H1 (cell line): ENCODE measurements around the gene SPIRE2. TPM values are rescaled to one million over a fixed set of nuclear protein-coding genes. Genes with fewer than 3 reads are reported as not detected.

ENCODE experiments used
- CTCF ChIA-PET: fragments of 300-600 bp; sonication (Branson Sonifier 250); formaldehyde crosslinking; loops from one replicate; lab custom pipeline; 2021; ENCODE audit not compliant: partially characterized antibody; lab: Charles Lee
- POLR2A ChIA-PET: fragments of 300-600 bp; sonication (Branson Sonifier 250); formaldehyde crosslinking; loops from one replicate; lab custom pipeline; 2021; ENCODE audit warnings: inconsistent platforms; ENCODE audit not compliant: partially characterized antibody; lab: Charles Lee
- DNase-seq, 2 experiments: peaks; one replicate each; pipeline versions ENCODE4 v3.0.0 to v3.0.0-alpha.2; 2010 to 2022; ENCODE audit warnings: low spot score in 2 of 2, low read depth in 1 of 2, mixed read lengths in 1 of 2
- FAIRE-seq: peaks from 2 replicates; lab custom pipeline; 2011; peaks lifted over from hg19 to GRCh38; lab: Jason Lieb, UNC
- H2AFZ ChIP-seq: 2 replicates; pipeline ENCODE4 v1.8.1; 2012; ENCODE audit warnings: low read length, inconsistent platforms
- H2AK5ac ChIP-seq: 2 replicates; pipeline ENCODE4 v1.6.1; 2013; ENCODE audit warnings: low read depth, low read length
- H2BK120ac ChIP-seq: replicated peaks from 2 replicates; pipeline ENCODE3; 2013; ENCODE audit warnings: low read depth, low read length, inconsistent platforms
- H2BK12ac ChIP-seq: 2 replicates; pipeline ENCODE4 v1.6.1; 2013; ENCODE audit warnings: low read depth, low read length
- H2BK15ac ChIP-seq: 2 replicates; pipeline ENCODE4 v1.6.1; 2013; ENCODE audit warnings: low read length
- H2BK20ac ChIP-seq: 2 replicates; pipeline ENCODE4 v1.6.1; 2013; ENCODE audit warnings: low read length
- H2BK5ac ChIP-seq: 2 replicates; pipeline ENCODE4 v1.6.1; 2013; ENCODE audit warnings: low read depth, low read length
- H3K14ac ChIP-seq: 2 replicates; pipeline ENCODE4 v1.6.1; 2013; ENCODE audit warnings: inconsistent platforms; ENCODE audit not compliant: insufficient read length
- H3K18ac ChIP-seq: 2 replicates; pipeline ENCODE4 v1.6.1; 2013; ENCODE audit warnings: low read length; ENCODE audit errors: extremely low read depth
- H3K23ac ChIP-seq: 2 replicates; pipeline ENCODE4 v1.6.1; 2013; ENCODE audit warnings: inconsistent platforms; ENCODE audit not compliant: insufficient read length
- H3K23me2 ChIP-seq: 2 replicates; pipeline ENCODE4 v1.6.1; 2013; ENCODE audit warnings: low read depth, low read length
- H3K27ac ChIP-seq: 2 replicates; pipeline ENCODE4 v1.6.1; 2011; ENCODE audit warnings: low read depth, low read length, inconsistent platforms
- H3K27me3 ChIP-seq, 4 experiments: replicated peaks in 1 of 4; 1 replicate in 1 of 4; 2 replicates in 3 of 4; pipeline versions ENCODE4 v1.6.1 to v1.8.1; 2011 to 2013; ENCODE audit warnings: low read length in 3 of 4, mild to moderate bottlenecking in 3 of 4, inconsistent platforms in 2 of 4, mixed read lengths in 2 of 4, moderate library complexity in 1 of 4; ENCODE audit not compliant: control insufficient read depth in 3 of 4, insufficient read depth in 3 of 4; ENCODE audit errors: extremely low read depth in 1 of 4
- H3K36me3 ChIP-seq, 4 experiments: 2 replicates each; pipeline versions ENCODE4 v1.6.1 to v1.8.1; 2011 to 2013; ENCODE audit warnings: mild to moderate bottlenecking in 4 of 4, low read length in 3 of 4, moderate library complexity in 2 of 4, control low read depth in 1 of 4, inconsistent platforms in 1 of 4; ENCODE audit not compliant: insufficient read depth in 4 of 4, control insufficient read depth in 2 of 4
- H3K4ac ChIP-seq: replicated peaks from 2 replicates; pipeline ENCODE3; 2013; ENCODE audit warnings: low read length, low read depth, mixed read lengths, inconsistent platforms; ENCODE audit not compliant: insufficient read length
- H3K4me1 ChIP-seq, 4 experiments: replicated peaks in 1 of 4; 1 replicate in 1 of 4; 2 replicates in 3 of 4; pipeline versions ENCODE4 v1.6.1 to v1.8.1; 2011 to 2013; ENCODE audit warnings: low read length in 3 of 4, inconsistent platforms in 2 of 4, mixed read lengths in 1 of 4; ENCODE audit not compliant: insufficient read depth in 4 of 4, control insufficient read depth in 3 of 4
- H3K4me2 ChIP-seq, 2 experiments: 2 replicates each; pipeline versions ENCODE4 v1.6.1 to v1.8.1; 2011 to 2013; ENCODE audit warnings: low read depth in 2 of 2, low read length in 2 of 2, control low read depth in 1 of 2, inconsistent platforms in 1 of 2, mild to moderate bottlenecking in 1 of 2; ENCODE audit not compliant: insufficient read depth in 1 of 2
- H3K4me3 ChIP-seq, 4 experiments: fragments of 200-600, 300-600 bp in 1 of 4; sonication (generic), shearing (Covaris generic), sonication (Bioruptor Twin) in 1 of 4; 2 replicates each; pipeline versions ENCODE4 v1.5.1 to v1.8.1; 2011 to 2016; ENCODE audit warnings: low read length in 4 of 4, low read depth in 3 of 4, control low read depth in 2 of 4, inconsistent platforms in 2 of 4, mild to moderate bottlenecking in 2 of 4, mixed read lengths in 1 of 4, moderate library complexity in 1 of 4; ENCODE audit not compliant: insufficient read depth in 2 of 4; ENCODE audit errors: extremely low read depth in 1 of 4
- H3K56ac ChIP-seq: replicated peaks from 2 replicates; pipeline ENCODE3; 2013; ENCODE audit warnings: low read depth, mild to moderate bottlenecking, mixed read lengths, low read length, inconsistent platforms; ENCODE audit not compliant: insufficient read length
- H3K79me1 ChIP-seq: 2 replicates; pipeline ENCODE4 v1.6.1; 2013; ENCODE audit warnings: low read depth, low read length, control low read depth
- H3K79me2 ChIP-seq, 2 experiments: 2 replicates each; pipeline versions ENCODE4 v1.6.1 to v1.8.1; 2012 to 2013; ENCODE audit warnings: low read length in 2 of 2, mild to moderate bottlenecking in 2 of 2, inconsistent platforms in 1 of 2; ENCODE audit not compliant: insufficient read depth in 2 of 2, control insufficient read depth in 1 of 2
- H3K9ac ChIP-seq, 4 experiments: replicated peaks in 1 of 4; 1 replicate in 1 of 4; 2 replicates in 3 of 4; pipeline versions ENCODE4 v1.6.1 to v1.8.1; 2011 to 2013; ENCODE audit warnings: low read depth in 3 of 4, low read length in 3 of 4, control low read depth in 2 of 4, mild to moderate bottlenecking in 2 of 4, moderate library complexity in 2 of 4, inconsistent platforms in 1 of 4; ENCODE audit errors: extremely low read depth in 1 of 4
- H3K9me3 ChIP-seq, 2 experiments: 2 replicates each; pipeline versions ENCODE4 v1.6.1 to v1.8.1; 2012 to 2013; ENCODE audit warnings: mild to moderate bottlenecking in 2 of 2, moderate library complexity in 2 of 2, control low read depth in 1 of 2, inconsistent platforms in 1 of 2, low read depth in 1 of 2, low read length in 1 of 2, mixed read lengths in 1 of 2; ENCODE audit not compliant: insufficient read depth in 2 of 2
- H4K20me1 ChIP-seq, 2 experiments: replicated peaks in 1 of 2; 2 replicates each; pipeline versions ENCODE3 to v1.8.1; 2011 to 2013; ENCODE audit warnings: inconsistent platforms in 2 of 2, low read length in 2 of 2, mild to moderate bottlenecking in 1 of 2; ENCODE audit not compliant: insufficient read depth in 2 of 2, control insufficient read depth in 1 of 2
- H4K5ac ChIP-seq: 2 replicates; pipeline ENCODE4 v1.6.1; 2013; ENCODE audit warnings: low read length, low read depth, mixed read lengths, inconsistent platforms; ENCODE audit not compliant: insufficient read length
- H4K8ac ChIP-seq: 2 replicates; pipeline ENCODE4 v1.8.0; 2013; ENCODE audit warnings: mild to moderate bottlenecking, moderate library complexity, low read length, inconsistent platforms; ENCODE audit not compliant: insufficient read depth; ENCODE audit errors: extremely low read depth
- H4K91ac ChIP-seq: replicated peaks from 2 replicates; pipeline ENCODE3; 2013; ENCODE audit warnings: low read length, mixed read lengths, inconsistent platforms; ENCODE audit not compliant: insufficient read length
- BCL11A ChIP-seq, 2 experiments: IDR thresholded peaks; one replicate each; pipeline ENCODE4 v1.6.1; 2011; ENCODE audit warnings: low read depth in 2 of 2, low read length in 2 of 2, mild to moderate bottlenecking in 2 of 2
- CREB1 ChIP-seq: IDR thresholded peaks from 2 replicates; pipeline ENCODE4 v1.6.1; 2012; ENCODE audit warnings: inconsistent platforms
- EGR1 ChIP-seq: IDR thresholded peaks from 2 replicates; pipeline ENCODE4 v1.6.1; 2011; ENCODE audit warnings: low read depth, low read length, borderline replicate concordance
- GABPA ChIP-seq: IDR thresholded peaks from 2 replicates; pipeline ENCODE4 v1.6.1; 2011; ENCODE audit warnings: mild to moderate bottlenecking, low read length, moderate library complexity, borderline replicate concordance; ENCODE audit not compliant: insufficient read depth
- KDM5A ChIP-seq: fragments of 200-600 bp; IDR thresholded peaks from 2 replicates; pipeline ENCODE4 v1.7.1; 2012; ENCODE audit warnings: mild to moderate bottlenecking, low read length, inconsistent platforms, mixed read lengths
- NANOG ChIP-seq: IDR thresholded peaks from 2 replicates; pipeline ENCODE4 v1.6.1; 2011; ENCODE audit warnings: low read length, low read depth, mild to moderate bottlenecking, inconsistent platforms; ENCODE audit not compliant: insufficient read depth, poor library complexity, severe bottlenecking
- TBP ChIP-seq: IDR thresholded peaks from 2 replicates; pipeline ENCODE4 v1.6.1; 2011; ENCODE audit warnings: low read depth, low read length, improper control_type of control experiment
- WGBS, 2 experiments: shearing (Covaris generic) in 1 of 2; methylation state at CpG; one replicate each; pipeline versions ENCODE4 v1.1.6 to v1.1.7; 2013 to 2015; ENCODE audit warnings: low lambda C conversion rate in 2 of 2, mixed read lengths in 2 of 2, inconsistent platforms in 1 of 2, low coverage in 1 of 2, missing lambda C conversion rate in 1 of 2; ENCODE audit not compliant: insufficient replicate concordance in 2 of 2, insufficient coverage in 1 of 2, insufficient read length in 1 of 2; ENCODE audit errors: extremely low coverage in 1 of 2, missing lambda C conversion rate in 1 of 2; 5-methylcytosine and 5-hydroxymethylcytosine counted together
- polyA plus RNA-seq, 7 experiments: library from polyadenylated mRNA; depleted of rRNA in 3 of 7; stranded (reverse) in 5 of 7; unstranded in 2 of 7; fragments of >200 nt in 5 of 7; fragments of 200-250 nt in 2 of 7; gene quantifications; 1 replicate in 5 of 7; 2 replicates in 1 of 7; 4 replicates in 1 of 7; pipeline versions ENCODE4 v1.2.1 to v1.2.3, GENCODE V29; 2011 to 2013; ENCODE audit warnings: missing spikeins in 2 of 7, mixed read lengths in 2 of 7
- total RNA-seq: library from RNA; stranded (reverse); fragmentation: NEBNext Ultra II Directional; extraction: Animal tissue kit (Norgen Biotek cat#: 25700); gene quantifications from 2 replicates; pipeline ENCODE4 v1.2.1, GENCODE V29; 2021
- TF ChIP-seq, protein P1 (sequence below): IDR thresholded peaks from 2 replicates; pipeline ENCODE4 v1.6.1; 2011; ENCODE audit warnings: low read length, improper control_type of control experiment
- TF ChIP-seq, protein P2 (sequence below): IDR thresholded peaks from 2 replicates; pipeline ENCODE4 v1.6.1; 2011; ENCODE audit warnings: low read depth, mild to moderate bottlenecking, low read length; ENCODE audit not compliant: insufficient read depth

SPIRE2 gene
- total and polyA plus RNA-seq, 2 of the 8 experiments (the other 6 are each of a cell fraction or from before 2014, with no cell fraction given): 7.4 to 15.4 TPM

DNA sequence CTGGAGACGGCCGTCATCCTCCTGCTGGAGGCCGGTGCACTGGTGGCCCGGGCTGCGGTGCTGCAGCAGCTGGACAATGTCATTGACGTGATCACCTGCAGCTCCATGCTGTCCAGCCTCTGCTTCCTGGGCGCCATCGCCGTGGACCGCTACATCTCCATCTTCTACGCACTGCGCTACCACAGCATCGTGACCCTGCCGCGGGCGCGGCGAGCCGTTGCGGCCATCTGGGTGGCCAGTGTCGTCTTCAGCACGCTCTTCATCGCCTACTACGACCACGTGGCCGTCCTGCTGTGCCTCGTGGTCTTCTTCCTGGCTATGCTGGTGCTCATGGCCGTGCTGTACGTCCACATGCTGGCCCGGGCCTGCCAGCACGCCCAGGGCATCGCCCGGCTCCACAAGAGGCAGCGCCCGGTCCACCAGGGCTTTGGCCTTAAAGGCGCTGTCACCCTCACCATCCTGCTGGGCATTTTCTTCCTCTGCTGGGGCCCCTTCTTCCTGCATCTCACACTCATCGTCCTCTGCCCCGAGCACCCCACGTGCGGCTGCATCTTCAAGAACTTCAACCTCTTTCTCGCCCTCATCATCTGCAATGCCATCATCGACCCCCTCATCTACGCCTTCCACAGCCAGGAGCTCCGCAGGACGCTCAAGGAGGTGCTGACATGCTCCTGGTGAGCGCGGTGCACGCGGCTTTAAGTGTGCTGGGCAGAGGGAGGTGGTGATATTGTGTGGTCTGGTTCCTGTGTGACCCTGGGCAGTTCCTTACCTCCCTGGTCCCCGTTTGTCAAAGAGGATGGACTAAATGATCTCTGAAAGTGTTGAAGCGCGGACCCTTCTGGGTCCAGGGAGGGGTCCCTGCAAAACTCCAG, 91.5 kb downstream of the SPIRE2 start:
- no peak for DNase-seq
- Histone ChIP-seq H3K4me1 (peaks cover 0 to 30% (median 21%) of the 10 kb centered on the region in 4 experiments; a peak in 6 of 7 replicates), H3K9ac (no peak overlapping the region), H2BK15ac (peak overlapping the region; percentile 88; the same call in 1 of the 2 replicates), H3K23me2 (peaks cover 25% of the 10 kb centered on the region), H2BK5ac (no peak overlapping the region), H2BK20ac (no peak overlapping the region), H3K4me2 (no peak overlapping the region; a peak in 1 of 4 replicates), H3K36me3 (no peaks in the 10 kb centered on the region), H3K9me3 (no peaks in the 10 kb centered on the region), H3K23ac (no peak overlapping the region), H2BK12ac (peak overlapping the region; percentile 77; the same call in 1 of the 2 replicates), H3K14ac (no peak overlapping the region), H3K18ac (no peak overlapping the region), H2AFZ (no peak overlapping the region), H4K8ac (no peak overlapping the region), H3K27ac (no peak overlapping the region), H4K20me1 (peaks cover 5% of the 10 kb centered on the region in 2 experiments), H3K4me3 (no peak overlapping the region), H2AK5ac (peak overlapping the region; percentile 28; the same call in 1 of the 2 replicates), H3K27me3 (peaks cover 0 to 19% (median 16%) of the 10 kb centered on the region in 4 experiments; a peak in 6 of 7 replicates), H4K91ac (no peak overlapping the region), H3K79me1 (no peaks in the 10 kb centered on the region), H3K4ac (no peak overlapping the region), H3K56ac (no peak overlapping the region), H2BK120ac (no peak overlapping the region), H4K5ac (no peak overlapping the region), H3K79me2 (no peaks in the 10 kb centered on the region)
- no peak for FAIRE-seq
- 94% methylated on average over 50 of the region's 52 CpGs; no CpG with 5 or more reads in 1 of the 2 experiments for WGBS, 2 experiments
- ChIA-PET POLR2A (interaction anchor here (1.0 to 6.5 kb wide), 4 partner anchors 9 to 101 kb away, joined by 3 to 71 read pairs (median 3); partner anchors contain the start of gene DBNDD1), CTCF (interaction anchor here (0.7 to 8.7 kb wide), 3 partner anchors 10 to 101 kb away, joined by 3 to 70 read pairs (median 4); no protein-coding TSS in a partner anchor)
- TF ChIP-seq GABPA: no peak
- no peak for TF ChIP-seq CREB1
- TF ChIP-seq TBP: no peak
- TF ChIP-seq, protein P1, sequence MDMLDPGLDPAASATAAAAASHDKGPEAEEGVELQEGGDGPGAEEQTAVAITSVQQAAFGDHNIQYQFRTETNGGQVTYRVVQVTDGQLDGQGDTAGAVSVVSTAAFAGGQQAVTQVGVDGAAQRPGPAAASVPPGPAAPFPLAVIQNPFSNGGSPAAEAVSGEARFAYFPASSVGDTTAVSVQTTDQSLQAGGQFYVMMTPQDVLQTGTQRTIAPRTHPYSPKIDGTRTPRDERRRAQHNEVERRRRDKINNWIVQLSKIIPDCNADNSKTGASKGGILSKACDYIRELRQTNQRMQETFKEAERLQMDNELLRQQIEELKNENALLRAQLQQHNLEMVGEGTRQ: no peak
- no peak for TF ChIP-seq BCL11A (IDR thresholded peaks at IDR 0.05; ENCODE audit: low read depth in 2 of 2, low read length in 2 of 2)
- TF ChIP-seq, protein P2, sequence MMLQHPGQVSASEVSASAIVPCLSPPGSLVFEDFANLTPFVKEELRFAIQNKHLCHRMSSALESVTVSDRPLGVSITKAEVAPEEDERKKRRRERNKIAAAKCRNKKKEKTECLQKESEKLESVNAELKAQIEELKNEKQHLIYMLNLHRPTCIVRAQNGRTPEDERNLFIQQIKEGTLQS: no peak
- no peak for TF ChIP-seq KDM5A
- TF ChIP-seq EGR1: no peak
- TF ChIP-seq NANOG: no peak
